Measurements from ENCODE around the gene C1QTNF8.

- TF ChIP-seq CTCF (IDR thresholded peaks at IDR 0.05) (no peak), POLR2A (IDR thresholded peaks at IDR 0.05) (no peak)
Observed at GRCh38 chr16:1091992-1092552, 4.0 kb downstream of the C1QTNF8 start.
